ENCODE data around the gene HPSE2. TPM values are rescaled to one million over a fixed set of nuclear protein-coding genes. Genes with fewer than 3 reads are reported as not detected.

The HPSE2 gene
- polyA plus RNA-seq, 1 experiment = not detected

DNA sequence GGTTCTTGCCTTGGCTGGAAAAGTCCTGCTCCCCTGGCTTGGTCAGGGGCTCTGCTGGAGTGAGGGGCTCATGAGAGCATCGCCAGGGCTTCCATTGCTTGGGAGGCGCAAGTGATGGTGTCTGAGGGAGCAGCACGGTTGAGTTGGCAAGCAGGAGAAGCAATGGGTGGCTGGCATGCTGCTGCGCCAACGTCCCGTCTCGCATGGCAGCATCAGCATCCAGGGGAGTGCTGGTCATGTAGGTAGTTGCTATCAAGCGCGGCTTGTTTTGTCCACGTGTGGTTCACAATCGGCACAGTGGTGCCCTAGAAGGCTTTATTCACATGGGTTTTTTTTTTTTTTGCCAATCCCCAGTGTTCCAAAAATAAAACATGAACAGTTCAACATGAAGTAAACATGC is 824.5 kb downstream of the HPSE2 start:
- H3K27ac ChIP-seq (ENCODE audit: low read depth, low read length) = peak overlapping the region; percentile 68

DNA sequence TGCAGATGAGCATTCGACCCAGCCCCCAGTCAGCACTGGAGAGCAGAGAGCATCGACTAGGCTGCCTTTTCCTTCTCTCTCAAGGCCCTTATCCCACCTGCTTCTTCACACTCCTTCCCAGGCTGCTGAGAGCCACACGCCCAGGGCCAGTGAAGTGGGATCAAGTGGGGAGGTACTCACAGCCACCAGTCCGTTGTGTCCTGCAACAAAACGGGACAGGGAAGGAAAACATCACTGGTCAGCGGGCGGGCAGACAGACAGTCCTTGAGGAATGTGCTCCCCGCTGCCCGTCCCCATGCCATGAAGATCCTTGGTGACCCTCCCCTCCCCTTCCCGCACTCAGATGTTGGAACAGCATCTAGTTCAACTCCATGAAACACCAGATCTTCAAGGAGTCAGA is 824.9 kb downstream of the HPSE2 start:
- TF ChIP-seq, protein P1, sequence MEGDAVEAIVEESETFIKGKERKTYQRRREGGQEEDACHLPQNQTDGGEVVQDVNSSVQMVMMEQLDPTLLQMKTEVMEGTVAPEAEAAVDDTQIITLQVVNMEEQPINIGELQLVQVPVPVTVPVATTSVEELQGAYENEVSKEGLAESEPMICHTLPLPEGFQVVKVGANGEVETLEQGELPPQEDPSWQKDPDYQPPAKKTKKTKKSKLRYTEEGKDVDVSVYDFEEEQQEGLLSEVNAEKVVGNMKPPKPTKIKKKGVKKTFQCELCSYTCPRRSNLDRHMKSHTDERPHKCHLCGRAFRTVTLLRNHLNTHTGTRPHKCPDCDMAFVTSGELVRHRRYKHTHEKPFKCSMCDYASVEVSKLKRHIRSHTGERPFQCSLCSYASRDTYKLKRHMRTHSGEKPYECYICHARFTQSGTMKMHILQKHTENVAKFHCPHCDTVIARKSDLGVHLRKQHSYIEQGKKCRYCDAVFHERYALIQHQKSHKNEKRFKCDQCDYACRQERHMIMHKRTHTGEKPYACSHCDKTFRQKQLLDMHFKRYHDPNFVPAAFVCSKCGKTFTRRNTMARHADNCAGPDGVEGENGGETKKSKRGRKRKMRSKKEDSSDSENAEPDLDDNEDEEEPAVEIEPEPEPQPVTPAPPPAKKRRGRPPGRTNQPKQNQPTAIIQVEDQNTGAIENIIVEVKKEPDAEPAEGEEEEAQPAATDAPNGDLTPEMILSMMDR (IDR thresholded peaks at IDR 0.05; ENCODE audit: low read depth, low read length) = no peak
- DNase-seq (ENCODE audit: low read depth, low spot score) = no peak
- CTCF ChIA-PET = interaction anchor here (1.0 kb wide), 1 partner anchor 16 kb away, joined by 4 read pairs; no protein-coding TSS in a partner anchor
- Histone ChIP-seq H3K4me3 (ENCODE audit: low read depth, low read length) (no peak overlapping the region), H3K27ac (ENCODE audit: low read depth, low read length) (peak overlapping the region; percentile 68), H3K9me3 (ENCODE audit: control insufficient read depth, insufficient read depth, low read length) (no peaks in the 10 kb centered on the region; the same call in 1 of the 2 replicates), H3K27me3 (ENCODE audit: control insufficient read depth, insufficient read depth, low read length) (no peaks in the 10 kb centered on the region)
- POLR2A ChIA-PET = no interaction called here

More for the DNA sequence above, 824.5 kb downstream of the HPSE2 start:
- ChIA-PET POLR2A (interaction anchor here (1.0 to 1.7 kb wide), 2 partner anchors 7 to 17 kb away, joined by 4 read pairs; no protein-coding TSS in a partner anchor), CTCF (interaction anchor here (1.0 to 2.7 kb wide), 3 partner anchors 14 to 101 kb away, joined by 3 to 15 read pairs (median 11); no protein-coding TSS in a partner anchor)
- no peak for DNase-seq (ENCODE audit: low read depth, low spot score)
- H3K4me3 ChIP-seq (ENCODE audit: low read depth, low read length) = no peak overlapping the region
- no peaks in the 10 kb centered on the region; the same call in 1 of the 2 replicates for H3K9me3 ChIP-seq (ENCODE audit: control insufficient read depth, insufficient read depth, low read length)
- H3K27me3 ChIP-seq (ENCODE audit: control insufficient read depth, insufficient read depth, low read length) = no peaks in the 10 kb centered on the region
- TF ChIP-seq, protein P1 (IDR thresholded peaks at IDR 0.05; ENCODE audit: low read depth, low read length) = no peak

DNA sequence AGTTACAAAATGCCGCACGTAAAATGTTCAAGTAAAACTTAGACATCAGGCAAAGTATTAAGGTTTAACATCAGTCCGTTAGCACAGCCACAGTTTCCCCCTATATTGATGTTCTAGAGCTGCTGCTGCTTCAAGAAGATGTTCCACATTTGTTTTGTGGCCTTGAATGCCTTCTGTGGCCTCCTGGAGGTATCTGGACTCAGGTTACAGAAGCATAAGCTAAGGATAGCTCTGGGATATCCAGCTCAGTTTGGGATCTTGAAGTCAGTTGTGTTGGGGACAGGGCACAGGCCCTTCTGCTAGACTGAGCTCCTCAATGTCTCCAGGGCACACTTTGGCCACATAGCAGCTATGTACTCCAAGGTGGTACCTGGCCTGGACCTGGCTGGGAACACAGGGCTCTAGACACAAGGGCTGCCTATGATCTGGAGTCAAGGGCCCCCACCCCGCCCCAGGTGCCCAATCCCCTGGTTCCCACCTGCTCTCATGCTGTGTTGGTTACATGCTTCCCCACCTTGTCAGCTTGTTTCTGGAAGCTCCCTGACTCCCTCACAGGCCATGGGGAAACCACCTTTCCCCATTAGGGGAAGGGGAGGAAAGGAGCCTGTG is 825.4 kb downstream of the HPSE2 start:
- H3K4me3 ChIP-seq (ENCODE audit: low read depth, low read length) = no peak overlapping the region
- peak overlapping the region; percentile 21 for H3K27ac ChIP-seq (ENCODE audit: low read depth, low read length)
- CTCF ChIA-PET = interaction anchor here (1.0 kb wide), 1 partner anchor 16 kb away, joined by 4 read pairs; no protein-coding TSS in a partner anchor
- POLR2A ChIA-PET = no interaction called here
- no peaks in the 10 kb centered on the region; the same call in 1 of the 2 replicates for H3K9me3 ChIP-seq (ENCODE audit: control insufficient read depth, insufficient read depth, low read length)
- DNase-seq (ENCODE audit: low read depth, low spot score) = no peak
- H3K27me3 ChIP-seq (ENCODE audit: control insufficient read depth, insufficient read depth, low read length) = no peaks in the 10 kb centered on the region
- TF ChIP-seq, protein P1 (IDR thresholded peaks at IDR 0.05; ENCODE audit: low read depth, low read length) = no peak

DNA sequence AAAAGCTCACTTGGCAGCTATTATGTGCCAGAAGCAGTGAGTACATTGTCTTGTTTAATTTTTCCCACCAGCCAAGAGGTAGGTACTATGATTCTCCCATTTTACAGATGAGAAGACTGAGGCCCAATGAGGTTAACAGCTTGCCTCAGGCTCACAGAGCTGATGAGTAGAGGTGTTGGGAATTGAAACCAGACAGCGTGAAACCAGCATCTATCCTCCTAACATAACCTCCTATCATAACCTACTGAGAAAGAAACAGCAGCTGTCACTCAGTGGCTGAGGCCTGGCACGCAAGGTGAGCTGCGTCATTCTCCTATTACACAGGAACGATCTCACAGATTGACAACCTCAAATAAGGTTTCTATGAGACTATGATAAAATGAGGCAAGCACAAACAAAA is 826.9 kb downstream of the HPSE2 start:
- ChIA-PET CTCF (interaction anchor here (1.6 kb wide), 1 partner anchor 99 kb away, joined by 5 read pairs; no protein-coding TSS in a partner anchor), POLR2A (interaction anchor here (0.7 kb wide), 1 partner anchor 69 kb away, joined by 3 read pairs; no protein-coding TSS in a partner anchor)
- TF ChIP-seq, protein P1 (IDR thresholded peaks at IDR 0.05; ENCODE audit: low read depth, low read length) = no peak
- no peak for DNase-seq (ENCODE audit: low read depth, low spot score)
- Histone ChIP-seq H3K27me3 (ENCODE audit: control insufficient read depth, insufficient read depth, low read length) (no peaks in the 10 kb centered on the region), H3K27ac (ENCODE audit: low read depth, low read length) (no peak overlapping the region), H3K4me3 (ENCODE audit: low read depth, low read length) (no peak overlapping the region), H3K9me3 (ENCODE audit: control insufficient read depth, insufficient read depth, low read length) (no peaks in the 10 kb centered on the region; the same call in 1 of the 2 replicates)

DNA sequence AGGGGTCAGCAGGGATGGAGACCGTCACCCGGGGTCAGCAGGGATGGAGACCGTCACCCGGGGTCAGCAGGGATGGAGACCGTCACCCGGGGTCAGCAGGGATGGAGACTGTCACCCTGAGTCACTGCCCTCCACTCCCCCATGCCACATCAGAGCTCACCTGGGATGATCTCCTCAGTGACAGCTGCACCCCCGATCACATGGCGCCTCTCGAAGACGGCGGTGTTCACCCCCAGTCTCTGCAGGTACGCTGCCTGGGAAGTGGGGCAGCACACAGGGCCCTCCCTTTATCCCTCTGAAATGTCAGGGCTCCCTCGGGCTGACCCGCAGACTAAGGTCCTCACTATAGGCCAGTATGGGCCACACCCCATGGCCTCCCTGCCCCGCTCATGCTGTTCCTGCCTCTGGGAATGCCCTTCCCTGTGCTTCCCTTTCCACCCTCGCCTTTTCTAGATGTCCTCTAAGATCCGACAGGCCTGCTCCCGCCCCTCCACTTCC is 827.9 kb downstream of the HPSE2 start:
- TF ChIP-seq, protein P1 (IDR thresholded peaks at IDR 0.05; ENCODE audit: low read depth, low read length) = no peak
- POLR2A ChIA-PET = interaction anchor here (0.6 kb wide), 1 partner anchor 58 kb away, joined by 3 read pairs; no protein-coding TSS in a partner anchor

More for the DNA sequence above, 827.9 kb downstream of the HPSE2 start:
- no peak for DNase-seq (ENCODE audit: low read depth, low spot score)
- CTCF ChIA-PET = interaction anchor here (1.6 kb wide), 1 partner anchor 98 kb away, joined by 5 read pairs; no protein-coding TSS in a partner anchor
- Histone ChIP-seq H3K27me3 (ENCODE audit: control insufficient read depth, insufficient read depth, low read length) (no peaks in the 10 kb centered on the region), H3K9me3 (ENCODE audit: control insufficient read depth, insufficient read depth, low read length) (no peaks in the 10 kb centered on the region; the same call in 1 of the 2 replicates), H3K27ac (ENCODE audit: low read depth, low read length) (peak overlapping the region; percentile 21), H3K4me3 (ENCODE audit: low read depth, low read length) (no peak overlapping the region)

Data from AG04450 (cell line).